HEK293 (cell line): Measurements from ENCODE around the gene TMEM106A.

Source experiments
- HOXA7 ChIP-seq: sonication (generic); formaldehyde crosslinking; IDR thresholded peaks from 2 replicates; pipeline ENCODE4 v1.8.1; 2022; ENCODE audit warnings: missing genetic modification reagents, borderline replicate concordance
- KLF1 ChIP-seq: fragments of 450-650 bp; formaldehyde crosslinking; IDR thresholded peaks from 2 replicates; pipeline ENCODE4 v1.5.1; 2016; ENCODE audit warnings: missing biosample characterization, missing genetic modification characterization
- SCRT2 ChIP-seq: fragments of 450-650 bp; formaldehyde crosslinking; IDR thresholded peaks from 2 replicates; pipeline ENCODE4 v1.5.1; 2016; ENCODE audit warnings: missing biosample characterization, missing genetic modification characterization
- ZNF19 ChIP-seq: fragments of 450-650 bp; formaldehyde crosslinking; IDR thresholded peaks from 2 replicates; pipeline ENCODE4; 2016; ENCODE audit warnings: missing biosample characterization, missing genetic modification characterization, low read depth
- ZNF202 ChIP-seq: fragments of 450-650 bp; formaldehyde crosslinking; IDR thresholded peaks from 2 replicates; pipeline ENCODE4 v1.5.1; 2016; ENCODE audit warnings: missing biosample characterization, missing genetic modification characterization, borderline replicate concordance
- ZNF274 ChIP-seq, 2 experiments: fragments of 200-500 bp in 1 of 2; fragments of 450-650 bp in 1 of 2; sonication (Bioruptor generic) in 1 of 2; formaldehyde crosslinking in 1 of 2; IDR thresholded peaks; 2 replicates each; pipeline versions ENCODE4 v1.5.1 to v1.6.1; 2014 to 2016; ENCODE audit warnings: borderline replicate concordance in 1 of 2, inconsistent platforms in 1 of 2, low read length in 1 of 2, missing biosample characterization in 1 of 2, missing genetic modification characterization in 1 of 2
- ZNF416 ChIP-seq: fragments of 450-650 bp; formaldehyde crosslinking; IDR thresholded peaks from 2 replicates; pipeline ENCODE4 v1.5.1; 2016; ENCODE audit warnings: missing biosample characterization, missing genetic modification characterization
- ZNF510 ChIP-seq: fragments of 450-650 bp; formaldehyde crosslinking; IDR thresholded peaks from 2 replicates; pipeline ENCODE4 v1.5.1; 2018; ENCODE audit warnings: mild to moderate bottlenecking, missing genetic modification characterization, missing biosample characterization; ENCODE audit not compliant: insufficient replicate concordance
- ZNF785 ChIP-seq: fragments of 450-650 bp; formaldehyde crosslinking; IDR thresholded peaks from 2 replicates; pipeline ENCODE4 v1.5.1; 2016; ENCODE audit warnings: missing biosample characterization, missing genetic modification characterization
- TF ChIP-seq, protein P1 (sequence below): fragments of 450-650 bp; formaldehyde crosslinking; IDR thresholded peaks from 2 replicates; pipeline ENCODE4 v1.5.1; 2016; ENCODE audit warnings: missing biosample characterization, missing genetic modification characterization
- TF ChIP-seq, protein P2 (sequence below): fragments of 450-650 bp; formaldehyde crosslinking; IDR thresholded peaks from 2 replicates; pipeline ENCODE4 v1.5.1; 2016; ENCODE audit warnings: missing biosample characterization, missing genetic modification characterization
- TF ChIP-seq, protein P3 (sequence below): fragments of 450-650 bp; IDR thresholded peaks from 2 replicates; pipeline ENCODE4 v1.5.1; 2018; ENCODE audit warnings: missing biosample characterization, mild to moderate bottlenecking, missing genetic modification characterization
- TF ChIP-seq, protein P4 (sequence below): fragments of 450-650 bp; formaldehyde crosslinking; IDR thresholded peaks from 2 replicates; pipeline ENCODE4 v1.5.1; 2016; ENCODE audit warnings: missing biosample characterization, missing genetic modification characterization

GRCh38 chr17:43200127-43200526 lies 11.5 kb upstream of the TMEM106A start:
- TF ChIP-seq, protein P1, sequence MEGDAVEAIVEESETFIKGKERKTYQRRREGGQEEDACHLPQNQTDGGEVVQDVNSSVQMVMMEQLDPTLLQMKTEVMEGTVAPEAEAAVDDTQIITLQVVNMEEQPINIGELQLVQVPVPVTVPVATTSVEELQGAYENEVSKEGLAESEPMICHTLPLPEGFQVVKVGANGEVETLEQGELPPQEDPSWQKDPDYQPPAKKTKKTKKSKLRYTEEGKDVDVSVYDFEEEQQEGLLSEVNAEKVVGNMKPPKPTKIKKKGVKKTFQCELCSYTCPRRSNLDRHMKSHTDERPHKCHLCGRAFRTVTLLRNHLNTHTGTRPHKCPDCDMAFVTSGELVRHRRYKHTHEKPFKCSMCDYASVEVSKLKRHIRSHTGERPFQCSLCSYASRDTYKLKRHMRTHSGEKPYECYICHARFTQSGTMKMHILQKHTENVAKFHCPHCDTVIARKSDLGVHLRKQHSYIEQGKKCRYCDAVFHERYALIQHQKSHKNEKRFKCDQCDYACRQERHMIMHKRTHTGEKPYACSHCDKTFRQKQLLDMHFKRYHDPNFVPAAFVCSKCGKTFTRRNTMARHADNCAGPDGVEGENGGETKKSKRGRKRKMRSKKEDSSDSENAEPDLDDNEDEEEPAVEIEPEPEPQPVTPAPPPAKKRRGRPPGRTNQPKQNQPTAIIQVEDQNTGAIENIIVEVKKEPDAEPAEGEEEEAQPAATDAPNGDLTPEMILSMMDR = no peak
- TF ChIP-seq ZNF785 (tag by site-specific recombination) = no peak
- no peak for TF ChIP-seq HOXA7 (CRISPR knock-in tag)
- TF ChIP-seq SCRT2 (tag by site-specific recombination) = no peak
- TF ChIP-seq, protein P2, sequence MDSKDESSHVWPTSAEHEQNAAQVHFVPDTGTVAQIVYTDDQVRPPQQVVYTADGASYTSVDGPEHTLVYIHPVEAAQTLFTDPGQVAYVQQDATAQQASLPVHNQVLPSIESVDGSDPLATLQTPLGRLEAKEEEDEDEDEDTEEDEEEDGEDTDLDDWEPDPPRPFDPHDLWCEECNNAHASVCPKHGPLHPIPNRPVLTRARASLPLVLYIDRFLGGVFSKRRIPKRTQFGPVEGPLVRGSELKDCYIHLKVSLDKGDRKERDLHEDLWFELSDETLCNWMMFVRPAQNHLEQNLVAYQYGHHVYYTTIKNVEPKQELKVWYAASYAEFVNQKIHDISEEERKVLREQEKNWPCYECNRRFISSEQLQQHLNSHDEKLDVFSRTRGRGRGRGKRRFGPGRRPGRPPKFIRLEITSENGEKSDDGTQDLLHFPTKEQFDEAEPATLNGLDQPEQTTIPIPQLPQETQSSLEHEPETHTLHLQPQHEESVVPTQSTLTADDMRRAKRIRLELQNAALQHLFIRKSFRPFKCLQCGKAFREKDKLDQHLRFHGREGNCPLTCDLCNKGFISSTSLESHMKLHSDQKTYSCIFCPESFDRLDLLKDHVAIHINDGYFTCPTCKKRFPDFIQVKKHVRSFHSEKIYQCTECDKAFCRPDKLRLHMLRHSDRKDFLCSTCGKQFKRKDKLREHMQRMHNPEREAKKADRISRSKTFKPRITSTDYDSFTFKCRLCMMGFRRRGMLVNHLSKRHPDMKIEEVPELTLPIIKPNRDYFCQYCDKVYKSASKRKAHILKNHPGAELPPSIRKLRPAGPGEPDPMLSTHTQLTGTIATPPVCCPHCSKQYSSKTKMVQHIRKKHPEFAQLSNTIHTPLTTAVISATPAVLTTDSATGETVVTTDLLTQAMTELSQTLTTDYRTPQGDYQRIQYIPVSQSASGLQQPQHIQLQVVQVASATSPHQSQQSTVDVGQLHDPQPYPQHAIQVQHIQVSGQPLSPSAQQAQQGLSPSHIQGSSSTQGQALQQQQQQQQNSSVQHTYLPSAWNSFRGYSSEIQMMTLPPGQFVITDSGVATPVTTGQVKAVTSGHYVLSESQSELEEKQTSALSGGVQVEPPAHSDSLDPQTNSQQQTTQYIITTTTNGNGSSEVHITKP (tag by site-specific recombination) = no peak
- no peak for TF ChIP-seq ZNF510 (tag by site-specific recombination)
- no peak for TF ChIP-seq ZNF202 (tag by site-specific recombination)
- TF ChIP-seq, protein P3, sequence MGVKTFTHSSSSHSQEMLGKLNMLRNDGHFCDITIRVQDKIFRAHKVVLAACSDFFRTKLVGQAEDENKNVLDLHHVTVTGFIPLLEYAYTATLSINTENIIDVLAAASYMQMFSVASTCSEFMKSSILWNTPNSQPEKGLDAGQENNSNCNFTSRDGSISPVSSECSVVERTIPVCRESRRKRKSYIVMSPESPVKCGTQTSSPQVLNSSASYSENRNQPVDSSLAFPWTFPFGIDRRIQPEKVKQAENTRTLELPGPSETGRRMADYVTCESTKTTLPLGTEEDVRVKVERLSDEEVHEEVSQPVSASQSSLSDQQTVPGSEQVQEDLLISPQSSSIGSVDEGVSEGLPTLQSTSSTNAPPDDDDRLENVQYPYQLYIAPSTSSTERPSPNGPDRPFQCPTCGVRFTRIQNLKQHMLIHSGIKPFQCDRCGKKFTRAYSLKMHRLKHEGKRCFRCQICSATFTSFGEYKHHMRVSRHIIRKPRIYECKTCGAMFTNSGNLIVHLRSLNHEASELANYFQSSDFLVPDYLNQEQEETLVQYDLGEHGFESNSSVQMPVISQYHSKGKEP (tag by site-specific recombination) = no peak
- no peak for TF ChIP-seq ZNF274 (IDR thresholded peaks at IDR 0.05; ENCODE audit: low read length)
- no peak for TF ChIP-seq ZNF274 (tag by site-specific recombination; IDR thresholded peaks at IDR 0.05; ENCODE audit: borderline replicate concordance)
- TF ChIP-seq, protein P4, sequence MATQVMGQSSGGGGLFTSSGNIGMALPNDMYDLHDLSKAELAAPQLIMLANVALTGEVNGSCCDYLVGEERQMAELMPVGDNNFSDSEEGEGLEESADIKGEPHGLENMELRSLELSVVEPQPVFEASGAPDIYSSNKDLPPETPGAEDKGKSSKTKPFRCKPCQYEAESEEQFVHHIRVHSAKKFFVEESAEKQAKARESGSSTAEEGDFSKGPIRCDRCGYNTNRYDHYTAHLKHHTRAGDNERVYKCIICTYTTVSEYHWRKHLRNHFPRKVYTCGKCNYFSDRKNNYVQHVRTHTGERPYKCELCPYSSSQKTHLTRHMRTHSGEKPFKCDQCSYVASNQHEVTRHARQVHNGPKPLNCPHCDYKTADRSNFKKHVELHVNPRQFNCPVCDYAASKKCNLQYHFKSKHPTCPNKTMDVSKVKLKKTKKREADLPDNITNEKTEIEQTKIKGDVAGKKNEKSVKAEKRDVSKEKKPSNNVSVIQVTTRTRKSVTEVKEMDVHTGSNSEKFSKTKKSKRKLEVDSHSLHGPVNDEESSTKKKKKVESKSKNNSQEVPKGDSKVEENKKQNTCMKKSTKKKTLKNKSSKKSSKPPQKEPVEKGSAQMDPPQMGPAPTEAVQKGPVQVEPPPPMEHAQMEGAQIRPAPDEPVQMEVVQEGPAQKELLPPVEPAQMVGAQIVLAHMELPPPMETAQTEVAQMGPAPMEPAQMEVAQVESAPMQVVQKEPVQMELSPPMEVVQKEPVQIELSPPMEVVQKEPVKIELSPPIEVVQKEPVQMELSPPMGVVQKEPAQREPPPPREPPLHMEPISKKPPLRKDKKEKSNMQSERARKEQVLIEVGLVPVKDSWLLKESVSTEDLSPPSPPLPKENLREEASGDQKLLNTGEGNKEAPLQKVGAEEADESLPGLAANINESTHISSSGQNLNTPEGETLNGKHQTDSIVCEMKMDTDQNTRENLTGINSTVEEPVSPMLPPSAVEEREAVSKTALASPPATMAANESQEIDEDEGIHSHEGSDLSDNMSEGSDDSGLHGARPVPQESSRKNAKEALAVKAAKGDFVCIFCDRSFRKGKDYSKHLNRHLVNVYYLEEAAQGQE (tag by site-specific recombination) = no peak
- TF ChIP-seq ZNF19 (tag by site-specific recombination) = no peak
- no peak for TF ChIP-seq KLF1 (tag by site-specific recombination)
- no peak for TF ChIP-seq ZNF416 (tag by site-specific recombination)
